KOPT-K1 (cell line): ENCODE results near the gene AADACL4.
"Not testable (repeated sequence)": the region's sequence is repeated elsewhere in the genome, so short reads cannot be mapped to it uniquely, and the experiment has no call there.

Source experiments
- H3K27ac ChIP-seq: fragments of 200-600 bp; sonication (generic); 2 replicates; pipeline ENCODE4 v1.5.1; 2016; ENCODE audit warnings: antibody characterized with exemption, mild to moderate bottlenecking, low read depth, low read length; ENCODE audit not compliant: poor library complexity, severe bottlenecking
- H3K36me3 ChIP-seq: fragments of 200-600 bp; sonication (generic); 2 replicates; pipeline ENCODE4 v1.5.1; 2017; ENCODE audit warnings: antibody characterized with exemption, mild to moderate bottlenecking, low read length, moderate library complexity; ENCODE audit not compliant: insufficient read depth
- H3K9me3 ChIP-seq: fragments of 200-600 bp; sonication (generic); 2 replicates; pipeline ENCODE4 v1.5.1; 2017; ENCODE audit warnings: antibody characterized with exemption, low read length, mild to moderate bottlenecking; ENCODE audit not compliant: insufficient read depth, poor library complexity, severe bottlenecking

Gene AADACL4

GRCh38 chr1:12634156-12634555 lies 9.7 kb upstream of the AADACL4 start:
- peaks cover 20% of the 10 kb centered on the region for H3K9me3 ChIP-seq
- H3K36me3 ChIP-seq: no peaks in the 10 kb centered on the region
- no peak overlapping the region for H3K27ac ChIP-seq

GRCh38 chr1:12634696-12635202 lies 9.1 kb upstream of the AADACL4 start:
- no peak overlapping the region for H3K27ac ChIP-seq

GRCh38 chr1:12636098-12636950 lies 7.6 kb upstream of the AADACL4 start:
- peaks cover 41% of the 10 kb centered on the region for H3K9me3 ChIP-seq
- no peak overlapping the region for H3K27ac ChIP-seq
- no peaks in the 10 kb centered on the region for H3K36me3 ChIP-seq

More at GRCh38 chr1:12634696-12635202, 9.1 kb upstream of the AADACL4 start:
- H3K9me3 ChIP-seq: peaks cover 26% of the 10 kb centered on the region
- H3K36me3 ChIP-seq: no peaks in the 10 kb centered on the region

- H3K9me3 ChIP-seq: peaks cover 44% of the 10 kb centered on the region
- H3K36me3 ChIP-seq: no peaks in the 10 kb centered on the region
- no peak overlapping the region for H3K27ac ChIP-seq
Measured at GRCh38 chr1:12637693-12638092, 6.2 kb upstream of the AADACL4 start.

- H3K9me3 ChIP-seq: peaks cover 44% of the 10 kb centered on the region
- no peaks in the 10 kb centered on the region for H3K36me3 ChIP-seq
- H3K27ac ChIP-seq: no peak overlapping the region
Measured at GRCh38 chr1:12640237-12640957, 3.5 kb upstream of the AADACL4 start.

- H3K9me3 ChIP-seq: peaks cover 44% of the 10 kb centered on the region
- no peak overlapping the region for H3K27ac ChIP-seq
- H3K36me3 ChIP-seq: no peaks in the 10 kb centered on the region
Measured at GRCh38 chr1:12640958-12641272, 3.0 kb upstream of the AADACL4 start.

- Histone ChIP-seq H3K36me3 (no peaks in the 10 kb centered on the region), H3K27ac (no peak overlapping the region), H3K9me3 (peaks cover 36% of the 10 kb centered on the region)
Measured at GRCh38 chr1:12643079-12643478, 806 bp upstream of the AADACL4 start.

GRCh38 chr1:12644237-12644636 lies 352 bp downstream of the AADACL4 start:
- H3K36me3 ChIP-seq: no peaks in the 10 kb centered on the region
- no peak overlapping the region for H3K27ac ChIP-seq
- peaks cover 24% of the 10 kb centered on the region for H3K9me3 ChIP-seq

- H3K36me3 ChIP-seq: no peaks in the 10 kb centered on the region
- peaks cover 18% of the 10 kb centered on the region for H3K9me3 ChIP-seq
- no peak overlapping the region for H3K27ac ChIP-seq
Measured at GRCh38 chr1:12644829-12645228, 944 bp downstream of the AADACL4 start.

GRCh38 chr1:12645401-12645800 lies 1.5 kb downstream of the AADACL4 start:
- H3K27ac ChIP-seq, H3K36me3 ChIP-seq: not testable (repeated sequence)
- peaks cover 12% of the 10 kb centered on the region for H3K9me3 ChIP-seq

- H3K9me3 ChIP-seq: no peaks in the 10 kb centered on the region
- H3K27ac ChIP-seq: no peak overlapping the region
- no peaks in the 10 kb centered on the region for H3K36me3 ChIP-seq
Measured at GRCh38 chr1:12648741-12649140, 4.9 kb downstream of the AADACL4 start.

- no peaks in the 10 kb centered on the region for H3K9me3 ChIP-seq
- no peak overlapping the region for H3K27ac ChIP-seq
- H3K36me3 ChIP-seq: no peaks in the 10 kb centered on the region
Measured at GRCh38 chr1:12649971-12650421, 6.1 kb downstream of the AADACL4 start.

- Histone ChIP-seq H3K36me3 (no peaks in the 10 kb centered on the region), H3K27ac (no peak overlapping the region), H3K9me3 (no peaks in the 10 kb centered on the region)
Measured at GRCh38 chr1:12654004-12654567, 10.2 kb downstream of the AADACL4 start.

GRCh38 chr1:12654657-12655056 lies 10.8 kb downstream of the AADACL4 start:
- no peak overlapping the region for H3K27ac ChIP-seq
- no peaks in the 10 kb centered on the region for H3K36me3 ChIP-seq
- H3K9me3 ChIP-seq: no peaks in the 10 kb centered on the region

GRCh38 chr1:12656575-12656974 lies 12.7 kb downstream of the AADACL4 start:
- Histone ChIP-seq H3K36me3 (no peaks in the 10 kb centered on the region), H3K9me3 (no peaks in the 10 kb centered on the region), H3K27ac (no peak overlapping the region)
